Measurements from ENCODE around the gene VEPH1. TPM values are rescaled to one million over a fixed set of nuclear protein-coding genes. Genes with fewer than 3 reads are reported as not detected.

The VEPH1 gene
- polyA plus RNA-seq, 1 donor (not counting 4 experiments of a cell fraction or from before 2014, with no cell fraction given), result 0.21 TPM

GRCh38 chr3:157549498-157549897 lies 46.3 kb upstream of the VEPH1 start:
- Histone ChIP-seq H2AFZ (ENCODE audit: control insufficient read depth, low read length) (no peak overlapping the region), H3K27me3 (ENCODE audit: control insufficient read depth, extremely low read depth, insufficient read depth, low read length) (no peaks in the 10 kb centered on the region), H3K79me2 (ENCODE audit: control insufficient read depth, insufficient read depth, low read length) (no peaks in the 10 kb centered on the region), H3K9me1 (ENCODE audit: control insufficient read depth, extremely low read depth, insufficient read depth, low read length) (no peaks in the 10 kb centered on the region), H3K4me2 (ENCODE audit: control insufficient read depth, extremely low read depth, insufficient read depth, low read depth, low read length) (no peak overlapping the region), H3K4me1 (ENCODE audit: control insufficient read depth, extremely low read depth, insufficient read depth, low read length) (no peaks in the 10 kb centered on the region), H3K27ac (ENCODE audit: control insufficient read depth, insufficient read depth, low read length) (no peak overlapping the region), H3K36me3 (ENCODE audit: control insufficient read depth in 2 of 2, extremely low read depth in 1 of 2, insufficient read depth in 2 of 2, low read length in 2 of 2) (no peaks in the 10 kb centered on the region), H4K20me1 (ENCODE audit: control insufficient read depth, extremely low read depth, insufficient read depth, low read length) (no peaks in the 10 kb centered on the region), H3K4me3 (ENCODE audit: control insufficient read depth in 2 of 3, extremely low read depth in 1 of 3, insufficient read depth in 2 of 3, low read depth in 1 of 3, low read length in 3 of 3) (no peak overlapping the region), H3K9me3 (ENCODE audit: control insufficient read depth, low read depth, low read length) (no peaks in the 10 kb centered on the region), H3K9ac (ENCODE audit: control insufficient read depth, extremely low read depth, insufficient read depth, low read length) (no peak overlapping the region)
- dilution Hi-C loops (cut with MboI; ENCODE audit: extremely low pct_ligation_motif_present, low sequenced_read_pairs), result no loop called here
- FAIRE-seq (no peak), DNase-seq (ENCODE audit: low read depth, low spot score) (no peak)
- TF ChIP-seq CTCF (optimal IDR thresholded peaks at IDR 0.05 in 1 of 3, IDR thresholded peaks at IDR 0.05 in 1 of 3, conservative IDR thresholded peaks at IDR 0.05 in 1 of 3; ENCODE audit: extremely low read depth in 1 of 3, insufficient read depth in 2 of 3, low read length in 3 of 3), result no peak
- no peak for TF ChIP-seq EZH2 (IDR thresholded peaks at IDR 0.05; ENCODE audit: low read length)

DNA sequence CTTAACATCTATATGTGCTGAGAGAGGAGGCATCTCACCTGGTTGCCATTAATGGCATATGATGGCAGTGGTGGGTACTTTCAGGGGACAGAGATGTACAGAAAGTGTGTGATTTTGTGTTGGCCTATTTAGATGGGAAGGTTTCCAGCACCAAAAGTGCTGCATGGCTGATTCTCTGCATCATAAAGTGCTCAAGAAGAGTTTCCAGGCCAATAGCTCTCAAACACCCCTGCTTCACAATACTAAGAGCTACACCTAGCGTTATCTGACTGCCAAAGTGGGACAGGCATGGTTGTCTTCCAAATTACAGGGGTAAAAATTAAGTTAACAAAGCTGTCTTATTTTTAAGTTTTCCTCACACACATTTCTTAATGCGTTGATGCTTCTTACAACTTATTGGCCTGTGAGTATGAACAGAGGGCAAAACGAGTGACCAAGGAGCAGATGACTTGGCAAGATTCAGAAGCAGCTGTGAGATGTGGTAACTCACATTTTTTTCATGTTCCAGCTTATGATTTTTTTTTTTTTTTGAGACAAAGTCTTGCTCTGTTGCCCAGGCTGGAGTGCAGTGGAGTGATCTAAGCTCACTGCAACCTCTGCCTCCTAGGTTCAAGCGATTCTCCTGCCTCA lies 41.4 kb upstream of the VEPH1 start:
- Histone ChIP-seq H4K20me1 (ENCODE audit: control insufficient read depth, extremely low read depth, insufficient read depth, low read length) (no peaks in the 10 kb centered on the region), H3K9ac (ENCODE audit: control insufficient read depth, extremely low read depth, insufficient read depth, low read length) (no peak overlapping the region), H3K4me3 (ENCODE audit: control insufficient read depth in 2 of 3, extremely low read depth in 1 of 3, insufficient read depth in 2 of 3, low read depth in 1 of 3, low read length in 3 of 3) (no peak overlapping the region), H3K4me1 (ENCODE audit: control insufficient read depth, extremely low read depth, insufficient read depth, low read length) (peaks cover 6% of the 10 kb centered on the region), H3K9me3 (ENCODE audit: control insufficient read depth, low read depth, low read length) (peaks cover 3% of the 10 kb centered on the region), H3K36me3 (ENCODE audit: control insufficient read depth in 2 of 2, extremely low read depth in 1 of 2, insufficient read depth in 2 of 2, low read length in 2 of 2) (no peaks in the 10 kb centered on the region), H3K79me2 (ENCODE audit: control insufficient read depth, insufficient read depth, low read length) (no peaks in the 10 kb centered on the region), H3K9me1 (ENCODE audit: control insufficient read depth, extremely low read depth, insufficient read depth, low read length) (no peaks in the 10 kb centered on the region), H3K27ac (ENCODE audit: control insufficient read depth, insufficient read depth, low read length) (no peak overlapping the region), H3K4me2 (ENCODE audit: control insufficient read depth, extremely low read depth, insufficient read depth, low read depth, low read length) (no peak overlapping the region), H2AFZ (ENCODE audit: control insufficient read depth, low read length) (no peak overlapping the region), H3K27me3 (ENCODE audit: control insufficient read depth, extremely low read depth, insufficient read depth, low read length) (peaks cover 9% of the 10 kb centered on the region)
- TF ChIP-seq CTCF (optimal IDR thresholded peaks at IDR 0.05 in 1 of 3, IDR thresholded peaks at IDR 0.05 in 1 of 3, conservative IDR thresholded peaks at IDR 0.05 in 1 of 3; ENCODE audit: extremely low read depth in 1 of 3, insufficient read depth in 2 of 3, low read length in 3 of 3) (no peak), EZH2 (IDR thresholded peaks at IDR 0.05; ENCODE audit: low read length) (no peak)
- DNase-seq (ENCODE audit: low read depth, low spot score), result no peak
- no peak for FAIRE-seq
- dilution Hi-C loops (cut with MboI; ENCODE audit: extremely low pct_ligation_motif_present, low sequenced_read_pairs), result no loop called here
